HepG2 (cell line): Measurements from ENCODE around the gene FAM114A1.

Source experiments
- AFF4 ChIP-seq: sonication (generic); formaldehyde crosslinking; IDR thresholded peaks from 2 replicates; pipeline ENCODE4 v1.4.0; 2020; ENCODE audit warnings: missing genetic modification reagents
- CREM ChIP-seq, 2 experiments: sonication (generic) in 1 of 2; formaldehyde crosslinking in 1 of 2; IDR thresholded peaks; 2 replicates each; pipeline versions ENCODE4 v1.4.0 to v1.6.1; 2016 to 2020; ENCODE audit warnings: antibody characterized with exemption in 1 of 2, mild to moderate bottlenecking in 1 of 2, missing genetic modification reagents in 1 of 2
- CTCF ChIP-seq: sonication (generic); formaldehyde crosslinking; IDR thresholded peaks from 2 replicates; pipeline ENCODE4 v1.5.0; 2020; ENCODE audit warnings: mild to moderate bottlenecking, missing genetic modification reagents, moderate library complexity
- GATAD2A ChIP-seq: IDR thresholded peaks from 2 replicates; pipeline ENCODE4 v1.6.1; 2016
- HINFP ChIP-seq: sonication (generic); formaldehyde crosslinking; IDR thresholded peaks from 2 replicates; pipeline ENCODE4 v1.4.0; 2020; ENCODE audit warnings: low read depth, mild to moderate bottlenecking, missing genetic modification reagents
- PHF21A ChIP-seq: sonication (generic); formaldehyde crosslinking; IDR thresholded peaks from 2 replicates; pipeline ENCODE4 v1.5.0; 2020; ENCODE audit warnings: mild to moderate bottlenecking, missing genetic modification reagents
- PHF8 ChIP-seq: sonication (generic); formaldehyde crosslinking; IDR thresholded peaks from 2 replicates; pipeline ENCODE4 v1.5.0; 2020; ENCODE audit warnings: missing genetic modification reagents
- ZNF10 ChIP-seq: sonication (generic); formaldehyde crosslinking; IDR thresholded peaks from 2 replicates; pipeline ENCODE4 v1.4.0; 2020; ENCODE audit warnings: mild to moderate bottlenecking, low read depth, missing genetic modification reagents, borderline replicate concordance
- ZNF3 ChIP-seq: IDR thresholded peaks from 2 replicates; pipeline ENCODE4 v1.7.0; 2017; ENCODE audit warnings: inconsistent platforms

- TF ChIP-seq CTCF (no peak), ZNF10 (CRISPR knock-in tag) (no peak), PHF21A (CRISPR knock-in tag) (no peak), AFF4 (CRISPR knock-in tag) (no peak), ZNF3 (CRISPR knock-in tag) (no peak), PHF8 (no peak), HINFP (CRISPR knock-in tag) (no peak), GATAD2A (no peak), CREM (IDR thresholded peaks at IDR 0.05) (no peak), CREM (CRISPR knock-in tag; IDR thresholded peaks at IDR 0.05) (no peak)
Observed at GRCh38 chr4:38876636-38877035, 9.0 kb downstream of the FAM114A1 start.
